OCI-LY7 (cell line): ENCODE results near the gene WASF1. TPM values are rescaled to one million over a fixed set of nuclear protein-coding genes. Genes with fewer than 3 reads are reported as not detected.

Experiments
- BruUV-seq: library from RNA; stranded (reverse); fragments of 400-500 nt; replicated peaks from 2 replicates; lab custom pipeline; 2021; lab: Mats Ljungman, UMichigan
- CTCF ChIA-PET: fragments of 300-600 bp; sonication (Branson Sonifier 250); formaldehyde crosslinking; loops from one replicate; lab custom pipeline; 2022; ENCODE audit warnings: antibody characterized with exemption; ENCODE audit not compliant: unreplicated experiment; lab: Charles Lee
- POLR2A ChIA-PET: fragments of 300-600 bp; sonication (Branson Sonifier 250); formaldehyde crosslinking; loops from one replicate; lab custom pipeline; 2022; ENCODE audit warnings: antibody characterized with exemption; lab: Charles Lee
- DNase-seq: peaks from one replicate; pipeline ENCODE4 v3.0.0-alpha.2; 2015; ENCODE audit warnings: low spot score
- H2AFZ ChIP-seq: fragments of 200-600 bp; sonication (generic), shearing (Covaris generic); 2 replicates; pipeline ENCODE4 v1.6.1; 2014; ENCODE audit warnings: mild to moderate bottlenecking, antibody characterized with exemption, low read length, moderate library complexity
- H3K27ac ChIP-seq: fragments of 200-600 bp; sonication (generic); 2 replicates; pipeline ENCODE4 v1.5.1; 2014; ENCODE audit warnings: mixed run types, low read depth, mild to moderate bottlenecking, moderate library complexity, low read length, inconsistent platforms; ENCODE audit not compliant: poor library complexity, severe bottlenecking
- H3K36me3 ChIP-seq: fragments of 200-600 bp; sonication (generic); 2 replicates; pipeline ENCODE4 v1.6.1; 2014; ENCODE audit warnings: mild to moderate bottlenecking, antibody characterized with exemption, low read length, moderate library complexity, mixed read lengths; ENCODE audit not compliant: insufficient read depth
- H3K4me1 ChIP-seq: fragments of 200-600 bp; sonication (generic); 2 replicates; pipeline ENCODE4 v1.5.1; 2014; ENCODE audit warnings: mild to moderate bottlenecking, low read length; ENCODE audit not compliant: insufficient read depth, poor library complexity, severe bottlenecking
- H3K4me2 ChIP-seq: fragments of 200-600 bp; sonication (generic); 2 replicates; pipeline ENCODE4 v1.6.1; 2014; ENCODE audit warnings: mild to moderate bottlenecking, low read length
- H3K4me3 ChIP-seq: fragments of 200-600 bp; sonication (generic); 2 replicates; pipeline ENCODE4 v1.5.1; 2014; ENCODE audit warnings: mild to moderate bottlenecking, low read depth, low read length; ENCODE audit not compliant: poor library complexity, severe bottlenecking
- H3K79me2 ChIP-seq: fragments of 200-600 bp; sonication (generic); 2 replicates; pipeline ENCODE4 v1.6.1; 2016; ENCODE audit warnings: low read depth, mild to moderate bottlenecking, low read length, moderate library complexity, mixed read lengths; ENCODE audit not compliant: insufficient read depth
- H3K9me2 ChIP-seq: fragments of 200-600 bp; sonication (generic); 2 replicates; pipeline ENCODE4 v1.6.1; 2016; ENCODE audit warnings: mild to moderate bottlenecking, low read length, mixed read lengths; ENCODE audit not compliant: insufficient read depth
- H3K9me3 ChIP-seq: fragments of 200-600 bp; sonication (generic); 2 replicates; pipeline ENCODE4 v1.6.1; 2014; ENCODE audit warnings: mild to moderate bottlenecking, mixed run types, low read length, mixed read lengths
- H4K20me1 ChIP-seq: fragments of 200-600 bp; sonication (generic); 2 replicates; pipeline ENCODE4 v1.6.1; 2014; ENCODE audit warnings: mild to moderate bottlenecking, antibody characterized with exemption, low read length, moderate library complexity, mixed read lengths; ENCODE audit not compliant: insufficient read depth
- EZH2phosphoT487 ChIP-seq: fragments of 200-600 bp; sonication (generic); IDR thresholded peaks from 2 replicates; pipeline ENCODE4 v1.6.1; 2018; ENCODE audit warnings: low read depth, borderline replicate concordance, mild to moderate bottlenecking, mixed run types, antibody characterized with exemption, low read length, moderate library complexity, mixed read lengths
- intact Hi-C: fragments of 100-400 bp; cut with micrococcal nuclease; formaldehyde crosslinking; loops from one replicate; pipeline ENCODE4 v1.10.0; 2022; ENCODE audit not compliant: unreplicated experiment
- total RNA-seq, 2 experiments: library from RNA; depleted of rRNA in 1 of 2; stranded (reverse); fragments of >200 nt in 1 of 2; shearing (Covaris generic) in 1 of 2; gene quantifications; 2 replicates each; pipeline ENCODE4 v1.2.3, GENCODE V29; 2014 to 2022
- TF ChIP-seq, protein P1 (sequence below): fragments of 200-600 bp; sonication (generic); conservative IDR thresholded peaks from 2 replicates; pipeline ENCODE4 v1.5.1; 2014; ENCODE audit warnings: mild to moderate bottlenecking, antibody characterized with exemption, low read length, moderate library complexity, mixed read lengths

WASF1 gene
- total RNA-seq, 2 experiments from 2014 or later = 34.6 to 78.4 TPM

GRCh38 chr6:110195639-110196038, 16.2 kb upstream of the WASF1 start:
- no peak overlapping the region for H2AFZ ChIP-seq
- TF ChIP-seq, protein P1, sequence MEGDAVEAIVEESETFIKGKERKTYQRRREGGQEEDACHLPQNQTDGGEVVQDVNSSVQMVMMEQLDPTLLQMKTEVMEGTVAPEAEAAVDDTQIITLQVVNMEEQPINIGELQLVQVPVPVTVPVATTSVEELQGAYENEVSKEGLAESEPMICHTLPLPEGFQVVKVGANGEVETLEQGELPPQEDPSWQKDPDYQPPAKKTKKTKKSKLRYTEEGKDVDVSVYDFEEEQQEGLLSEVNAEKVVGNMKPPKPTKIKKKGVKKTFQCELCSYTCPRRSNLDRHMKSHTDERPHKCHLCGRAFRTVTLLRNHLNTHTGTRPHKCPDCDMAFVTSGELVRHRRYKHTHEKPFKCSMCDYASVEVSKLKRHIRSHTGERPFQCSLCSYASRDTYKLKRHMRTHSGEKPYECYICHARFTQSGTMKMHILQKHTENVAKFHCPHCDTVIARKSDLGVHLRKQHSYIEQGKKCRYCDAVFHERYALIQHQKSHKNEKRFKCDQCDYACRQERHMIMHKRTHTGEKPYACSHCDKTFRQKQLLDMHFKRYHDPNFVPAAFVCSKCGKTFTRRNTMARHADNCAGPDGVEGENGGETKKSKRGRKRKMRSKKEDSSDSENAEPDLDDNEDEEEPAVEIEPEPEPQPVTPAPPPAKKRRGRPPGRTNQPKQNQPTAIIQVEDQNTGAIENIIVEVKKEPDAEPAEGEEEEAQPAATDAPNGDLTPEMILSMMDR = no peak
- no peak for TF ChIP-seq EZH2phosphoT487
- no peaks in the 10 kb centered on the region for H3K9me3 ChIP-seq
- intact Hi-C loops = no loop called here
- H3K4me2 ChIP-seq = no peak overlapping the region
- no peak for DNase-seq
- peaks cover 1% of the 10 kb centered on the region for H3K4me1 ChIP-seq
- H3K27ac ChIP-seq = no peak overlapping the region
- no peak overlapping the region for H3K4me3 ChIP-seq
- no peaks in the 10 kb centered on the region for H3K9me2 ChIP-seq
- BruUV-seq = no TSS peak
- H3K36me3 ChIP-seq = peaks cover 65% of the 10 kb centered on the region
- no peaks in the 10 kb centered on the region; the same call in 1 of the 2 replicates for H4K20me1 ChIP-seq
- peaks cover 75% of the 10 kb centered on the region for H3K79me2 ChIP-seq
- CTCF ChIA-PET = no interaction called here
- POLR2A ChIA-PET = interaction anchor here (0.8 to 1.7 kb wide), 4 partner anchors 9 to 12 kb away, joined by 3 to 8 read pairs (median 4); no protein-coding TSS in a partner anchor

DNA sequence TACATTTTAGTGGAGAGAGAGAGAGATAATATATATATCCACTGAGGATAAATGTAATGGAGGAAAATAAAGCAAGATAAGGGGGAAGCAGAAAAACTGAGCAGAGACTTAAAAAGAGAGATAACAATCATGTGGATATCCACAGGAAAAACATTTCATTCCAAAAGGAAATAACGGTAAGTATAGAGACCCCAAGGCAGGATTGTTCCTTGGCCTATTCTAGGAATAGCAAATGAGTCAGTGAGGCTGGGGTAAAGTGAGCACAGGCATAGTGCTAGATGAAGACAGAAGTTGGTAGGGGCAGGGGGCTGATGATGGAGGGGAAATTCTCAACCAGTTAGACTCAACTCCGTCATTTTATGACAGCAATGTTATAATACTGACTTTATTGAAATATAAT, 12.0 kb upstream of the WASF1 start:
- H4K20me1 ChIP-seq = no peaks in the 10 kb centered on the region; the same call in 1 of the 2 replicates
- H3K4me3 ChIP-seq = no peak overlapping the region
- intact Hi-C loops = no loop called here
- ChIA-PET POLR2A (no interaction called here), CTCF (no interaction called here)
- no peak overlapping the region for H2AFZ ChIP-seq
- H3K36me3 ChIP-seq = peaks cover 61% of the 10 kb centered on the region
- H3K4me1 ChIP-seq = peaks cover 4% of the 10 kb centered on the region
- H3K9me3 ChIP-seq = no peaks in the 10 kb centered on the region
- H3K79me2 ChIP-seq = peaks cover 84% of the 10 kb centered on the region
- H3K9me2 ChIP-seq = no peaks in the 10 kb centered on the region
- no TSS peak for BruUV-seq
- no peak overlapping the region for H3K27ac ChIP-seq
- no peak overlapping the region for H3K4me2 ChIP-seq
- TF ChIP-seq, protein P1 = no peak
- no peak for TF ChIP-seq EZH2phosphoT487
- no peak for DNase-seq

DNA sequence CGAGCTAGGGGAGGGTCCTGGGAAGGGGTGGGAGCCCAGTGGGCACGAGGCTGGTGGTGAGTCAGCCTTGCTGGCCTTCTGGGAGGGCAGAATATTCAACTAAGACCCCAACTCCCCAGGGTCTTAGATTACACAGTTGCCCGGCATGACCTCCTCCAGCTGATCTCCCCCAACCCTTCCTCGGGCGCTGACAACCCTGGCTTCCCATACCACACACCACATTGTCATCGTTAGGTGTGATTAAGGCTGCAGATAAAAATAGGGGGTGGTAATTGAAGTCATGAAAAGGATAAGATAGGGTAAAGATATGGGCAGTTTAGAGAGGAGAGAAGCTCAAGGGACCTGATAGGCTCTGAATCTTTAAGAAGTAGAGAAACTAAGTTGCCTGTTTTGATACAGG, 11.3 kb upstream of the WASF1 start:
- no peak for DNase-seq
- Histone ChIP-seq H3K27ac (no peak overlapping the region), H3K9me2 (no peaks in the 10 kb centered on the region), H3K4me3 (no peak overlapping the region), H3K79me2 (peaks cover 84% of the 10 kb centered on the region), H3K36me3 (peaks cover 55% of the 10 kb centered on the region), H3K4me1 (peaks cover 10% of the 10 kb centered on the region), H2AFZ (no peak overlapping the region), H3K9me3 (no peaks in the 10 kb centered on the region), H3K4me2 (no peak overlapping the region), H4K20me1 (no peaks in the 10 kb centered on the region; the same call in 1 of the 2 replicates)
- BruUV-seq = no TSS peak
- intact Hi-C loops = no loop called here
- TF ChIP-seq, protein P1 = no peak
- TF ChIP-seq EZH2phosphoT487 = no peak
- ChIA-PET CTCF (no interaction called here), POLR2A (no interaction called here)
